ENCODE data around the gene NTN1. TPM values are rescaled to one million over a fixed set of nuclear protein-coding genes. Genes with fewer than 3 reads are reported as not detected.

The NTN1 gene
- polyA plus RNA-seq, 1 donor = 3.3 TPM

- peak; percentile 78 for DNase-seq
Measured at GRCh38 chr17:9232591-9233270, 211.4 kb downstream of the NTN1 start.

GRCh38 chr17:9233271-9233599, 211.9 kb downstream of the NTN1 start:
- no peak for DNase-seq

GRCh38 chr17:9233761-9234160, 212.5 kb downstream of the NTN1 start:
- DNase-seq = no peak

- DNase-seq = no peak
Measured at GRCh38 chr17:9234389-9234945, 213.2 kb downstream of the NTN1 start.

GRCh38 chr17:9235346-9235745, 214.0 kb downstream of the NTN1 start:
- no peak for DNase-seq

- no peak for DNase-seq
Measured at GRCh38 chr17:9236286-9237052, 215.2 kb downstream of the NTN1 start.

GRCh38 chr17:9237053-9237410, 215.7 kb downstream of the NTN1 start:
- DNase-seq = no peak

- no peak for DNase-seq
Measured at GRCh38 chr17:9237661-9238301, 216.5 kb downstream of the NTN1 start.

- DNase-seq = no peak
Measured at GRCh38 chr17:9238340-9239245, 217.3 kb downstream of the NTN1 start.

- no peak for DNase-seq
Measured at GRCh38 chr17:9239246-9239792, 218.0 kb downstream of the NTN1 start.

- DNase-seq = peak; percentile 40
Measured at GRCh38 chr17:9239793-9240658, 218.7 kb downstream of the NTN1 start.

- peak; percentile 85 for DNase-seq
Measured at GRCh38 chr17:9240659-9241370, 219.5 kb downstream of the NTN1 start.

- DNase-seq = no peak
Measured at GRCh38 chr17:9241371-9241712, 220.0 kb downstream of the NTN1 start.

- no peak for DNase-seq
Measured at GRCh38 chr17:9241774-9242496, 220.6 kb downstream of the NTN1 start.

GRCh38 chr17:9242497-9242881, 221.2 kb downstream of the NTN1 start:
- no peak for DNase-seq

- no peak for DNase-seq
Measured at GRCh38 chr17:9242983-9243382, 221.7 kb downstream of the NTN1 start.

- DNase-seq = no peak
Measured at GRCh38 chr17:9244066-9245052, 223.0 kb downstream of the NTN1 start.

GRCh38 chr17:9247401-9247938, 226.2 kb downstream of the NTN1 start:
- DNase-seq = no peak
